ENCODE data around the gene PIGA. TPM values are rescaled to one million over a fixed set of nuclear protein-coding genes. Genes with fewer than 3 reads are reported as not detected.

The PIGA gene
- total RNA-seq, 1 experiment from 2014 or later: 11.3 TPM

DNA sequence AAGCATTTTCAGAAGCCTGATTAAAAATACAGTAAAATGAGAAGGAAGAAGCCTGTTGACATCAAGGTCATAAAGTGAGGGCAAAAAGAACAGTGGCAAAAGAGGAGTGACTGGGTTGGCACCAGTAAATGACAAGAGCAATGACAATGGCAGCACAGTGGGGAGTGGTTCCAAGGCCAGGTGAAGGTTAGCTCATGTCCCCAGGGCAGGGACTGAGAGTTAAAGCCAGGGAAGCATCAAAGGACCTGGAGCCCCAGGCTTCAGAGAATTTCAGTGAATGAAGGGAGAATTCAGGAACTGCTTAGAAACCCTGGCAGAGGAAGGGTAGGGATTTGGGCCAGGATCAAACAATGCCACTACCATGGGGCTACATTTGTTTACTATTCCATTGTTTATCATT lies 8.8 kb upstream of the PIGA start (continued):
- TF ChIP-seq, protein P1, sequence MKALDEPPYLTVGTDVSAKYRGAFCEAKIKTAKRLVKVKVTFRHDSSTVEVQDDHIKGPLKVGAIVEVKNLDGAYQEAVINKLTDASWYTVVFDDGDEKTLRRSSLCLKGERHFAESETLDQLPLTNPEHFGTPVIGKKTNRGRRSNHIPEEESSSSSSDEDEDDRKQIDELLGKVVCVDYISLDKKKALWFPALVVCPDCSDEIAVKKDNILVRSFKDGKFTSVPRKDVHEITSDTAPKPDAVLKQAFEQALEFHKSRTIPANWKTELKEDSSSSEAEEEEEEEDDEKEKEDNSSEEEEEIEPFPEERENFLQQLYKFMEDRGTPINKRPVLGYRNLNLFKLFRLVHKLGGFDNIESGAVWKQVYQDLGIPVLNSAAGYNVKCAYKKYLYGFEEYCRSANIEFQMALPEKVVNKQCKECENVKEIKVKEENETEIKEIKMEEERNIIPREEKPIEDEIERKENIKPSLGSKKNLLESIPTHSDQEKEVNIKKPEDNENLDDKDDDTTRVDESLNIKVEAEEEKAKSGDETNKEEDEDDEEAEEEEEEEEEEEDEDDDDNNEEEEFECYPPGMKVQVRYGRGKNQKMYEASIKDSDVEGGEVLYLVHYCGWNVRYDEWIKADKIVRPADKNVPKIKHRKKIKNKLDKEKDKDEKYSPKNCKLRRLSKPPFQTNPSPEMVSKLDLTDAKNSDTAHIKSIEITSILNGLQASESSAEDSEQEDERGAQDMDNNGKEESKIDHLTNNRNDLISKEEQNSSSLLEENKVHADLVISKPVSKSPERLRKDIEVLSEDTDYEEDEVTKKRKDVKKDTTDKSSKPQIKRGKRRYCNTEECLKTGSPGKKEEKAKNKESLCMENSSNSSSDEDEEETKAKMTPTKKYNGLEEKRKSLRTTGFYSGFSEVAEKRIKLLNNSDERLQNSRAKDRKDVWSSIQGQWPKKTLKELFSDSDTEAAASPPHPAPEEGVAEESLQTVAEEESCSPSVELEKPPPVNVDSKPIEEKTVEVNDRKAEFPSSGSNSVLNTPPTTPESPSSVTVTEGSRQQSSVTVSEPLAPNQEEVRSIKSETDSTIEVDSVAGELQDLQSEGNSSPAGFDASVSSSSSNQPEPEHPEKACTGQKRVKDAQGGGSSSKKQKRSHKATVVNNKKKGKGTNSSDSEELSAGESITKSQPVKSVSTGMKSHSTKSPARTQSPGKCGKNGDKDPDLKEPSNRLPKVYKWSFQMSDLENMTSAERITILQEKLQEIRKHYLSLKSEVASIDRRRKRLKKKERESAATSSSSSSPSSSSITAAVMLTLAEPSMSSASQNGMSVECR (CRISPR knock-in tag; IDR thresholded peaks at IDR 0.05; ENCODE audit: borderline replicate concordance): no peak
- TF ChIP-seq, protein P2, sequence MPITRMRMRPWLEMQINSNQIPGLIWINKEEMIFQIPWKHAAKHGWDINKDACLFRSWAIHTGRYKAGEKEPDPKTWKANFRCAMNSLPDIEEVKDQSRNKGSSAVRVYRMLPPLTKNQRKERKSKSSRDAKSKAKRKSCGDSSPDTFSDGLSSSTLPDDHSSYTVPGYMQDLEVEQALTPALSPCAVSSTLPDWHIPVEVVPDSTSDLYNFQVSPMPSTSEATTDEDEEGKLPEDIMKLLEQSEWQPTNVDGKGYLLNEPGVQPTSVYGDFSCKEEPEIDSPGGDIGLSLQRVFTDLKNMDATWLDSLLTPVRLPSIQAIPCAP (CRISPR knock-in tag; IDR thresholded peaks at IDR 0.05): no peak
- TF ChIP-seq ZNF416 (CRISPR knock-in tag; IDR thresholded peaks at IDR 0.05) (no peak), NR2C2 (CRISPR knock-in tag; IDR thresholded peaks at IDR 0.05) (no peak)

DNA sequence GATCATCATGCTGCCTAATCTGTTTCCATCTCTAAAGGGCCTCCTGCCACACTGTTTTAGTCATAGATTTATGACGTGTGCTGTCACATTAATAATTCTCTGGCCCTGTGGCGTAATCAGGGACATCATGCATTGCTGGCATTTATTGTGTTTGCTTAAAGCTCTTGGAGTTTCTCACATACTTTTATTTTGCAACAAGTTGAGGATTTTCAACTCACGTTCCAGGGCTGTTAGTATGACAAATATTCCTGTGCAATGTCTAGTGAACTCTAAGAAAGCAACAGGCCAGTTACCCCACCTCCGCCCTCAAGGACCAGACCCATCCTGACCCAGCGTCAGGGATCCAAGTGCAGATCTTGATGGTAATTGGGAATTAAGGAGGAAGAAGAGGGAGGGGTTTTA lies 7.8 kb upstream of the PIGA start:
- H3K4me1 Mint-ChIP-seq: peaks cover 8% of the 10 kb centered on the region; the same call in 1 of the 2 replicates
- no peak for TF ChIP-seq PRRX2 (CRISPR knock-in tag; IDR thresholded peaks at IDR 0.05)
- TF ChIP-seq, protein P3, sequence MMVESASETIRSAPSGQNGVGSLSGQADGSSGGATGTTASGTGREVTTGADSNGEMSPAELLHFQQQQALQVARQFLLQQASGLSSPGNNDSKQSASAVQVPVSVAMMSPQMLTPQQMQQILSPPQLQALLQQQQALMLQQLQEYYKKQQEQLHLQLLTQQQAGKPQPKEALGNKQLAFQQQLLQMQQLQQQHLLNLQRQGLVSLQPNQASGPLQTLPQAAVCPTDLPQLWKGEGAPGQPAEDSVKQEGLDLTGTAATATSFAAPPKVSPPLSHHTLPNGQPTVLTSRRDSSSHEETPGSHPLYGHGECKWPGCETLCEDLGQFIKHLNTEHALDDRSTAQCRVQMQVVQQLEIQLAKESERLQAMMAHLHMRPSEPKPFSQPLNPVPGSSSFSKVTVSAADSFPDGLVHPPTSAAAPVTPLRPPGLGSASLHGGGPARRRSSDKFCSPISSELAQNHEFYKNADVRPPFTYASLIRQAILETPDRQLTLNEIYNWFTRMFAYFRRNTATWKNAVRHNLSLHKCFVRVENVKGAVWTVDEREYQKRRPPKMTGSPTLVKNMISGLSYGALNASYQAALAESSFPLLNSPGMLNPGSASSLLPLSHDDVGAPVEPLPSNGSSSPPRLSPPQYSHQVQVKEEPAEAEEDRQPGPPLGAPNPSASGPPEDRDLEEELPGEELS (CRISPR knock-in tag; IDR thresholded peaks at IDR 0.05): no peak
- no peak for TF ChIP-seq SP1 (CRISPR knock-in tag; conservative IDR thresholded peaks at IDR 0.05)
- TF ChIP-seq, protein P4, sequence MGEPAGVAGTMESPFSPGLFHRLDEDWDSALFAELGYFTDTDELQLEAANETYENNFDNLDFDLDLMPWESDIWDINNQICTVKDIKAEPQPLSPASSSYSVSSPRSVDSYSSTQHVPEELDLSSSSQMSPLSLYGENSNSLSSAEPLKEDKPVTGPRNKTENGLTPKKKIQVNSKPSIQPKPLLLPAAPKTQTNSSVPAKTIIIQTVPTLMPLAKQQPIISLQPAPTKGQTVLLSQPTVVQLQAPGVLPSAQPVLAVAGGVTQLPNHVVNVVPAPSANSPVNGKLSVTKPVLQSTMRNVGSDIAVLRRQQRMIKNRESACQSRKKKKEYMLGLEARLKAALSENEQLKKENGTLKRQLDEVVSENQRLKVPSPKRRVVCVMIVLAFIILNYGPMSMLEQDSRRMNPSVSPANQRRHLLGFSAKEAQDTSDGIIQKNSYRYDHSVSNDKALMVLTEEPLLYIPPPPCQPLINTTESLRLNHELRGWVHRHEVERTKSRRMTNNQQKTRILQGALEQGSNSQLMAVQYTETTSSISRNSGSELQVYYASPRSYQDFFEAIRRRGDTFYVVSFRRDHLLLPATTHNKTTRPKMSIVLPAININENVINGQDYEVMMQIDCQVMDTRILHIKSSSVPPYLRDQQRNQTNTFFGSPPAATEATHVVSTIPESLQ (CRISPR knock-in tag; IDR thresholded peaks at IDR 0.05): no peak
- TF ChIP-seq FOXJ3 (CRISPR knock-in tag; IDR thresholded peaks at IDR 0.05; ENCODE audit: borderline replicate concordance): no peak
- no peak for TF ChIP-seq NR1H2 (CRISPR knock-in tag; IDR thresholded peaks at IDR 0.05)
- TF ChIP-seq, protein P5, sequence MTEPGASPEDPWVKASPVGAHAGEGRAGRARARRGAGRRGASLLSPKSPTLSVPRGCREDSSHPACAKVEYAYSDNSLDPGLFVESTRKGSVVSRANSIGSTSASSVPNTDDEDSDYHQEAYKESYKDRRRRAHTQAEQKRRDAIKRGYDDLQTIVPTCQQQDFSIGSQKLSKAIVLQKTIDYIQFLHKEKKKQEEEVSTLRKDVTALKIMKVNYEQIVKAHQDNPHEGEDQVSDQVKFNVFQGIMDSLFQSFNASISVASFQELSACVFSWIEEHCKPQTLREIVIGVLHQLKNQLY (CRISPR knock-in tag; IDR thresholded peaks at IDR 0.05): no peak
- TF ChIP-seq, protein P6, sequence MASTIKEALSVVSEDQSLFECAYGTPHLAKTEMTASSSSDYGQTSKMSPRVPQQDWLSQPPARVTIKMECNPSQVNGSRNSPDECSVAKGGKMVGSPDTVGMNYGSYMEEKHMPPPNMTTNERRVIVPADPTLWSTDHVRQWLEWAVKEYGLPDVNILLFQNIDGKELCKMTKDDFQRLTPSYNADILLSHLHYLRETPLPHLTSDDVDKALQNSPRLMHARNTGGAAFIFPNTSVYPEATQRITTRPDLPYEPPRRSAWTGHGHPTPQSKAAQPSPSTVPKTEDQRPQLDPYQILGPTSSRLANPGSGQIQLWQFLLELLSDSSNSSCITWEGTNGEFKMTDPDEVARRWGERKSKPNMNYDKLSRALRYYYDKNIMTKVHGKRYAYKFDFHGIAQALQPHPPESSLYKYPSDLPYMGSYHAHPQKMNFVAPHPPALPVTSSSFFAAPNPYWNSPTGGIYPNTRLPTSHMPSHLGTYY (CRISPR knock-in tag; IDR thresholded peaks at IDR 0.05): no peak
- TF ChIP-seq, protein P7, sequence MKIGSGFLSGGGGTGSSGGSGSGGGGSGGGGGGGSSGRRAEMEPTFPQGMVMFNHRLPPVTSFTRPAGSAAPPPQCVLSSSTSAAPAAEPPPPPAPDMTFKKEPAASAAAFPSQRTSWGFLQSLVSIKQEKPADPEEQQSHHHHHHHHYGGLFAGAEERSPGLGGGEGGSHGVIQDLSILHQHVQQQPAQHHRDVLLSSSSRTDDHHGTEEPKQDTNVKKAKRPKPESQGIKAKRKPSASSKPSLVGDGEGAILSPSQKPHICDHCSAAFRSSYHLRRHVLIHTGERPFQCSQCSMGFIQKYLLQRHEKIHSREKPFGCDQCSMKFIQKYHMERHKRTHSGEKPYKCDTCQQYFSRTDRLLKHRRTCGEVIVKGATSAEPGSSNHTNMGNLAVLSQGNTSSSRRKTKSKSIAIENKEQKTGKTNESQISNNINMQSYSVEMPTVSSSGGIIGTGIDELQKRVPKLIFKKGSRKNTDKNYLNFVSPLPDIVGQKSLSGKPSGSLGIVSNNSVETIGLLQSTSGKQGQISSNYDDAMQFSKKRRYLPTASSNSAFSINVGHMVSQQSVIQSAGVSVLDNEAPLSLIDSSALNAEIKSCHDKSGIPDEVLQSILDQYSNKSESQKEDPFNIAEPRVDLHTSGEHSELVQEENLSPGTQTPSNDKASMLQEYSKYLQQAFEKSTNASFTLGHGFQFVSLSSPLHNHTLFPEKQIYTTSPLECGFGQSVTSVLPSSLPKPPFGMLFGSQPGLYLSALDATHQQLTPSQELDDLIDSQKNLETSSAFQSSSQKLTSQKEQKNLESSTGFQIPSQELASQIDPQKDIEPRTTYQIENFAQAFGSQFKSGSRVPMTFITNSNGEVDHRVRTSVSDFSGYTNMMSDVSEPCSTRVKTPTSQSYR (CRISPR knock-in tag; IDR thresholded peaks at IDR 0.05): no peak
- no peak for TF ChIP-seq ZNF232 (CRISPR knock-in tag; IDR thresholded peaks at IDR 0.05)
- no peak for TF ChIP-seq GRHL2 (CRISPR knock-in tag; IDR thresholded peaks at IDR 0.05; ENCODE audit: insufficient replicate concordance, severe bottlenecking)
- TF ChIP-seq MXD4 (CRISPR knock-in tag; IDR thresholded peaks at IDR 0.05; ENCODE audit: borderline replicate concordance): no peak
- no peak for TF ChIP-seq ZNF138 (CRISPR knock-in tag; conservative IDR thresholded peaks at IDR 0.05)
- TF ChIP-seq, protein P8, sequence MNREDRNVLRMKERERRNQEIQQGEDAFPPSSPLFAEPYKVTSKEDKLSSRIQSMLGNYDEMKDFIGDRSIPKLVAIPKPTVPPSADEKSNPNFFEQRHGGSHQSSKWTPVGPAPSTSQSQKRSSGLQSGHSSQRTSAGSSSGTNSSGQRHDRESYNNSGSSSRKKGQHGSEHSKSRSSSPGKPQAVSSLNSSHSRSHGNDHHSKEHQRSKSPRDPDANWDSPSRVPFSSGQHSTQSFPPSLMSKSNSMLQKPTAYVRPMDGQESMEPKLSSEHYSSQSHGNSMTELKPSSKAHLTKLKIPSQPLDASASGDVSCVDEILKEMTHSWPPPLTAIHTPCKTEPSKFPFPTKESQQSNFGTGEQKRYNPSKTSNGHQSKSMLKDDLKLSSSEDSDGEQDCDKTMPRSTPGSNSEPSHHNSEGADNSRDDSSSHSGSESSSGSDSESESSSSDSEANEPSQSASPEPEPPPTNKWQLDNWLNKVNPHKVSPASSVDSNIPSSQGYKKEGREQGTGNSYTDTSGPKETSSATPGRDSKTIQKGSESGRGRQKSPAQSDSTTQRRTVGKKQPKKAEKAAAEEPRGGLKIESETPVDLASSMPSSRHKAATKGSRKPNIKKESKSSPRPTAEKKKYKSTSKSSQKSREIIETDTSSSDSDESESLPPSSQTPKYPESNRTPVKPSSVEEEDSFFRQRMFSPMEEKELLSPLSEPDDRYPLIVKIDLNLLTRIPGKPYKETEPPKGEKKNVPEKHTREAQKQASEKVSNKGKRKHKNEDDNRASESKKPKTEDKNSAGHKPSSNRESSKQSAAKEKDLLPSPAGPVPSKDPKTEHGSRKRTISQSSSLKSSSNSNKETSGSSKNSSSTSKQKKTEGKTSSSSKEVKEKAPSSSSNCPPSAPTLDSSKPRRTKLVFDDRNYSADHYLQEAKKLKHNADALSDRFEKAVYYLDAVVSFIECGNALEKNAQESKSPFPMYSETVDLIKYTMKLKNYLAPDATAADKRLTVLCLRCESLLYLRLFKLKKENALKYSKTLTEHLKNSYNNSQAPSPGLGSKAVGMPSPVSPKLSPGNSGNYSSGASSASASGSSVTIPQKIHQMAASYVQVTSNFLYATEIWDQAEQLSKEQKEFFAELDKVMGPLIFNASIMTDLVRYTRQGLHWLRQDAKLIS (CRISPR knock-in tag; IDR thresholded peaks at IDR 0.05; ENCODE audit: borderline replicate concordance): no peak
- no peak for DNase-seq (ENCODE audit: low spot score)
- H3K27ac Mint-ChIP-seq: no peak overlapping the region
- no peak for ATAC-seq
- ChIA-PET POLR2A (no interaction called here), CTCF (no interaction called here)
- no peaks in the 10 kb centered on the region for H3K9me3 Mint-ChIP-seq
- no peak overlapping the region for H3K4me3 Mint-ChIP-seq
- no peaks in the 10 kb centered on the region for H3K36me3 Mint-ChIP-seq
- H3K27me3 Mint-ChIP-seq (ENCODE audit: low read depth): peaks cover 32% of the 10 kb centered on the region

All from WTC11 (cell line).